ENCODE data around the gene SCN3B.
A peak's percentile ranks its signal among the peaks of the same experiment; 100 is the strongest.

The SCN3B gene

DNA sequence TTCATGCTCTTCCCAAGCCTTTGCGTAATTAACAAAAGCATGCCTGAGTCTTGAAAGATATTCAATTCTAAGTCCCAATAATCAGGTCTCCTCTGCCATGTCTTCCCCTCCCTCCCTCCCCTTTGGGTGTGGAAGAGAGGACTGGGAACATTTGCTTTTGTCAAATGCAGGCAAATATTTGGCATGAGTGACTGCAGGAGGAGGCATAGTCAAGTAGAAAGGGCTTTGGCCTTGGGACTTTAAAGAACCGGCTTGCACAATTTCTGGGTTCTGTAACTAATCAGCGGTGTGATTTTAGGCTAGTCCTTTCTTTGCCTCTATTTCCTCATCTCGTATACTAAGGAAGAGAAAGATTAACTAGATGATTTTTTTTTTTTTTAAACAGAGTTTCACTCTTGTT lies 59.5 kb downstream of the SCN3B start:
- no peak for DNase-seq

- peak; percentile 36 for DNase-seq
Measured at GRCh38 chr11:123594188-123594901, 60.1 kb downstream of the SCN3B start.

GRCh38 chr11:123593570-123593969 lies 60.9 kb downstream of the SCN3B start:
- DNase-seq: no peak

DNA sequence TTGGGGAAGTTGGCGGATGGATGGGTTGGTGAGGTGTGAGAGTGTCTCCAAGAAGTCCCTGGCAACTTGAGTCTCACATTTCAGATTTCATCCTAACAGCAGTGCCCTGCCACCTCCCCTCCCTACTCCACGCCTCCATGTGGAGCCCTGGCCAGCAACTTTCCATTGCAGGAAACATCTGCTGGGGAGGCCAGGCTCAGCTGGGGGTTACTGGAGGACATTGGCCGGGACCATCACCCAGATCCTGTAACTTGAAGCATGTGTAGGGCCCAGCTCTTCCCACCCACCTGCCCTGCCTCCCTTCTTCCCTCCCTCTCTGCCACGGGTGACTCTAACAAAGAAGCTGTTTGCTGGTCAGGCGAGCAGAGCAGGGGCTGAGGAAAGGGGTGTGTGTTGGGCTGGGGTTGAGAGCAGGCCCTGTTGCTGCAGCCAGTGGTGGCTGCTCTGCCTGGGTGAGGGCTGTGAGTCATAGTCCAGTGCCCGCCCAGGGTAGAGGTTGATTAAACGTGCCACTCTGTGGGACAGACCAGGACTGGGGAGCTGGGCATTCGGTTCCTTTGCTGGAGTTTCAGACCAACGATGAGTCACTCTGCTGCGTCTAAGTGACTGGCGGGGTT lies 64.0 kb downstream of the SCN3B start:
- peak; percentile 84 for DNase-seq

DNA sequence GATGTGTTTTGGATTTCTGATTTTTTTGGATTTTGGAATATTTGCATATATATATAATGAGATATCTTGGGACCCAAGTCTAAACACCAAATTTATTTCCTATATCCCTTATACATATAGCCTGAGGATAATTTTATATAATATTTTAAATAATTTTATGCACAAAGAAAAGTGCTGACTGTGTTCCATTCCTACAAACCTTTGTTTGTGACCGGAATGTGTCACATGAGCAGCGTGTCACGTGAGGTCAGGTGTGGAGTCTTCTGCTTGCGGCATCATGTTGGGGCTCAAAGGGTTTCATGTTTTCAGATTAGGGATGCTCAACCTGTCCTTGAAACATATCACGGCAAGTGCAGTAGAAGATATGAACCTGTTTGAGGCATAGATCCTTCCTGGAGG lies 65.6 kb downstream of the SCN3B start:
- no peak for DNase-seq

DNA sequence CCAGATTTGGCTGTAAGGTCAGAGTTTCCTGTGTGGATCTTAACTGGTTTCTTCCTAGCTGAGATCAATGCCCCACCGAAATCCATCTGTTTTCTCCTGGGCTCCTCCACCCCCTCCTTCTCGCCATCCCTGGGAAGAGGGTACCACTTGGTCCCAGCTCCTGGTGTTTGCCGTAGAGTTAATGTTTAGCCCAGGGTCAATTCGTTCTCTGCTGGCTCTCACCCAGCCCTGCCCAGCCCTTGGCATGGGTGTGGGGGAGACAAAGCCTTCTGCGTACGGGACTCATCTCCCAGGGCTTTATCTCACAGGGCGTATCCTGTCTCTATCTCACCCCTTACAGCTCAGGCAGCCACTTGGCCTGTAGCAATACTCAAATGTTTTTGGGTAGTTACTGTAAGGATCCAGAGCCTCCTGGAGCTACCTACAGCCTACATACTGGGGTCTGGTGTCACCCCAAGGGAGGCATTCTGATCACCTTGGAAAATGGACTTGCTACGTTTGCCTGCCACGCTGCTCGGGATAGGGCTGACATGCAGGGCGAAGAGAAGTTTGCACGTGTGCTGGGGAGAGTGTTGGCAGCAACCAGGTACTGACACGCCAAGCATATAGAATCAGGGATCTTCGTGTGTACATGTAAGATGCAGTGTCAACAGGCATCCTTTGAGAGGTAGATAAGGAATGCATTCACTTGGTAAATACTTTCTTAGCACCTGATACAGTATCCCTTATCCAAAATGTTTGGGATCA lies 66.1 kb downstream of the SCN3B start:
- no peak for DNase-seq

- DNase-seq: no peak
Measured at GRCh38 chr11:123587559-123587958, 66.9 kb downstream of the SCN3B start.

DNA sequence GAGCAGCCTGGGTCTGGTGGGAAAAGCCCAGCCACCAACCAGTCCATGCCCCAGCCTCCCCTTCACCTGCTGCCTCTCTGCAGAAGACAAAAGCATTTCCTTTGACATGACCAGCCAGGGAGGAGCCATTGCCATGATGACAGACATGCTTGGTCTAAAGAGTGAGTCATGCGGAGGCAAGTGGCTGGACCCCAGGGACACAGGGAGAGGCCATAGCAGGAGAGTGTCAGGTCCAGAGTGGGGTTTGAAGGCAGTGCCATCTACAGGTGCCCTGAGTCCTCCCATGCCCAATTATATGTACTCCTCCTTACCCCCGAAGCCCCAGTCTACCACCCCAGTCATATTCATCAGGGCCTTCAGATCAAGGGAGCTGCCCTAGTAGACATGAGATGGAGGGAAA lies 67.4 kb downstream of the SCN3B start:
- DNase-seq: peak; percentile 17

- no peak for DNase-seq
Measured at GRCh38 chr11:123586568-123586967, 67.9 kb downstream of the SCN3B start.

GRCh38 chr11:123585706-123586105 lies 68.7 kb downstream of the SCN3B start:
- DNase-seq: no peak

- no peak for DNase-seq
Measured at GRCh38 chr11:123585206-123585605, 69.2 kb downstream of the SCN3B start.

GRCh38 chr11:123584737-123585136 lies 69.7 kb downstream of the SCN3B start:
- no peak for DNase-seq

- no peak for DNase-seq
Measured at GRCh38 chr11:123584186-123584585, 70.2 kb downstream of the SCN3B start.

GRCh38 chr11:123582992-123583504 lies 71.4 kb downstream of the SCN3B start:
- DNase-seq: no peak

GRCh38 chr11:123581651-123582399 lies 72.6 kb downstream of the SCN3B start:
- DNase-seq: no peak

GRCh38 chr11:123580557-123581275 lies 73.7 kb downstream of the SCN3B start:
- peak; percentile 44 for DNase-seq

GRCh38 chr11:123580137-123580536 lies 74.3 kb downstream of the SCN3B start:
- DNase-seq: no peak

GRCh38 chr11:123579482-123579812 lies 75.0 kb downstream of the SCN3B start:
- no peak for DNase-seq

Measured in EL (cell line).